HepG2 (cell line): ENCODE data around the gene SYTL3.

Source experiments
- ATF4 ChIP-seq, 2 experiments: fragments of 450-650 bp in 1 of 2; sonication (generic) in 1 of 2; formaldehyde crosslinking; IDR thresholded peaks; 2 replicates each; pipeline versions ENCODE4 v1.5.0 to v1.8.0; 2020 to 2022; ENCODE audit warnings: mild to moderate bottlenecking in 1 of 2, missing genetic modification reagents in 1 of 2
- CTCF ChIP-seq: sonication (generic); formaldehyde crosslinking; IDR thresholded peaks from 2 replicates; pipeline ENCODE4 v1.5.0; 2020; ENCODE audit warnings: mild to moderate bottlenecking, missing genetic modification reagents, moderate library complexity
- EP300 ChIP-seq, 3 experiments: sonication (generic) in 1 of 3; formaldehyde crosslinking in 1 of 3; IDR thresholded peaks; 2 replicates each; pipeline versions ENCODE4 v1.5.1 to v1.6.1; 2011 to 2020; ENCODE audit warnings: low read depth in 2 of 3, low read length in 2 of 3, borderline replicate concordance in 1 of 3, improper control_type of control experiment in 1 of 3, mild to moderate bottlenecking in 1 of 3, missing genetic modification reagents in 1 of 3, moderate library complexity in 1 of 3
- FOSL1 ChIP-seq: sonication (generic); formaldehyde crosslinking; IDR thresholded peaks from 2 replicates; pipeline ENCODE4 v1.9.0; 2021; ENCODE audit warnings: missing genetic modification reagents, borderline replicate concordance
- PHB2 ChIP-seq: fragments of 450-650 bp; IDR thresholded peaks from 2 replicates; pipeline ENCODE4 v1.6.1; 2018; ENCODE audit not compliant: partially characterized antibody
- RAD51 ChIP-seq: fragments of 450-650 bp; IDR thresholded peaks from 2 replicates; pipeline ENCODE4 v1.6.1; 2016; ENCODE audit warnings: borderline replicate concordance
- RELA ChIP-seq: sonication (generic); formaldehyde crosslinking; IDR thresholded peaks from 2 replicates; pipeline ENCODE4 v1.4.0; 2020; ENCODE audit warnings: missing genetic modification reagents
- REST ChIP-seq, 2 experiments: IDR thresholded peaks; 2 replicates each; pipeline ENCODE4 v1.6.1; 2011 to 2012; ENCODE audit warnings: low read length in 2 of 2, borderline replicate concordance in 1 of 2, low read depth in 1 of 2, mild to moderate bottlenecking in 1 of 2, moderate library complexity in 1 of 2
- ZNF274 ChIP-seq: sonication (generic); formaldehyde crosslinking; IDR thresholded peaks from 2 replicates; pipeline ENCODE4 v1.5.1; 2020; ENCODE audit warnings: mild to moderate bottlenecking, missing genetic modification reagents
- ZNF713 ChIP-seq: sonication (generic); formaldehyde crosslinking; IDR thresholded peaks from 2 replicates; pipeline ENCODE4 v1.4.0; 2020; ENCODE audit warnings: mild to moderate bottlenecking, missing genetic modification reagents
- ZNF784 ChIP-seq: sonication (generic); formaldehyde crosslinking; IDR thresholded peaks from 2 replicates; pipeline ENCODE4 v1.5.1; 2020; ENCODE audit warnings: missing genetic modification reagents, mild to moderate bottlenecking, borderline replicate concordance
- ZNF841 ChIP-seq: sonication (generic); formaldehyde crosslinking; IDR thresholded peaks from 2 replicates; pipeline ENCODE4 v1.8.1; 2023; ENCODE audit warnings: missing genetic modification reagents, borderline replicate concordance

GRCh38 chr6:158662607-158662953 lies 12.7 kb downstream of the SYTL3 start:
- TF ChIP-seq EP300 (IDR thresholded peaks at IDR 0.05; ENCODE audit: low read depth in 2 of 2, low read length in 2 of 2) (no peak), EP300 (CRISPR knock-in tag; IDR thresholded peaks at IDR 0.05; ENCODE audit: borderline replicate concordance) (no peak), ZNF274 (CRISPR knock-in tag) (no peak), CTCF (CRISPR knock-in tag) (no peak), ZNF841 (CRISPR knock-in tag) (no peak), ATF4 (CRISPR knock-in tag; IDR thresholded peaks at IDR 0.05) (no peak), RAD51 (no peak), RELA (CRISPR knock-in tag) (no peak), ZNF784 (CRISPR knock-in tag) (no peak), ZNF713 (CRISPR knock-in tag) (no peak), PHB2 (no peak), REST (IDR thresholded peaks at IDR 0.05; ENCODE audit: borderline replicate concordance in 1 of 2, low read depth in 1 of 2, low read length in 2 of 2) (no peak), FOSL1 (CRISPR knock-in tag) (no peak)
